NCI-H2107 (cell line): ENCODE results near the gene MAN1C1.

ENCODE experiments used
- DNase-seq: peaks from one replicate; lab custom pipeline; 2025; lab: John Stamatoyannopoulos, UW

The MAN1C1 gene

DNA sequence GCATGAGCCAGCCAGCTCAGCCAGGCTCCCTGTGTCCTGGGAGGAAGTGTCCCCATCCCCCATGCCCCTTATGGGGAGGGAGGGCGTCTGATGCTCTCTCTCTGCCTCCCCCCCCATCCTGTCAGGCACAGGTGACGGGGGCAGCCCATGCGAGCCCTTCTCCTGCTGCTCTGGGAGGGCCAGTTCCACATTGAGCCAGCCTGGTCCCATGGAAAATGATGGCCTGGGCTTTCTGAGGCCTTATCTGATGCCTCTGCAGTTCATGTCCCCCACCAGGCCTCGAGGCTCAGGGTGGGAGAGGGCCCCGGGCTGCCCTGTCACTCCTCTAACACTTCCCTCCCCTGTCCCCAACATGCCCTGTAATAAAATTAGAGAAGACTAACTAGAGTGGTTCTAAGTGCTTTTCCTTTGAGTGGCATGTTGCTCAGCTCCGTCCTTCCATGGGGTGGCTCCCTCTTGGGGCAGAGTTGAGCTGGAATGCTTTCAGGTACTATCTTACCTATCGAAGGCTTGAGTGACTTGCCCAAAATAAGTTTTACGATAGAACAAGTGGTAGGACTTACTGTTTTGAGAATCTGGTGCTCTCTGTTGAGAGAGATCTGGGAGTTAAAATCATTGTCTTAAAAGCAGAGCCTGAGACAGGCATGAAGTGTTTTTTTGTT, 201.4 kb downstream of the MAN1C1 start:
- no peak for DNase-seq

DNA sequence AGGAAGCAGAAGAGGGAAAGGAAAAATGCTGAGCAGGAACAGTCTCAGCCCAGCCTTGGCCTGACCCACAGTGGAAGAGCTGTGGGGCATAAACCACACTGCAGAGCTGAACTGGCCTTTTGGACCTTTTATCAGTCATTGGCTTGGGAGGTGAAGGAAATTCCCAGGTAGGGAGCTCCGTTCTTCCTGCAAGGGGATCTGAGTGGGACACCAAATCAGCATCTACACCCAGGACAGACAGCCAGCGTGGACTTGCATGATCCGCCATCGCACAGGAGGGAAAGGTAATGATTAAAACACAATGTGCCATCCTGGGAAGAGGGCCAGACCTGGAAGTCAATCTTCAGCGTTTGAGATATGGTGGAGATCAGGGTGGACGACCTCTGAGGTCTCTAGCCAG, 202.0 kb downstream of the MAN1C1 start:
- DNase-seq = no peak

GRCh38 chr1:25819491-25820246, 203.1 kb downstream of the MAN1C1 start, which contains the start of gene MTFR1L:
Gene MTFR1L, plus strand, starts transcription at chr1:25819954. Its CDS starts 3,151 bp downstream, at chr1:25823105.
- DNase-seq = peak; percentile 69

GRCh38 chr1:25820247-25821111, 203.9 kb downstream of the MAN1C1 start:
- peak; percentile 45 for DNase-seq

- DNase-seq = no peak
Observed at GRCh38 chr1:25821112-25821476, 204.5 kb downstream of the MAN1C1 start.

DNA sequence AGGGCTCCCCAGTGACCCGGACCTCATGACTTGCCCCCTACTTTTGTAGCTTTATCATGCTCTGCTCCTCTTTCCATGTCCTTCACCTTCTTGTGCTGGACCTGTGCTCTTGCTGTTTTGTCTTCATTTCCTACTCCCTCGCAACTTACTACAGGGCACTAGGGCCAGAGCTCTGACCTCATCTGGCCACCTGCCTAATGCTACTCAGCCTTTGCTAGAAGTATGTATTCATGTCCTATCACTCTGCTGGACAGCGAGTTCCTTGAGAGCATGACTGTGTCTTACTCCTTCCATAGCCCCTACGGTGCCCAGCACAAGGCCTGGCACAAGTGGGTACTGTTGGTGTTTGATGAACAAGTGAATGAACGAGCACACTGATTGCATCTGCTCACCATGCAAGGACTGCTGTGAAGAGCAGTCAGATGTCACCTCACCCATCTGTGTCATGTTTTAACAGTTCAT, 205.1 kb downstream of the MAN1C1 start:
- no peak for DNase-seq

DNA sequence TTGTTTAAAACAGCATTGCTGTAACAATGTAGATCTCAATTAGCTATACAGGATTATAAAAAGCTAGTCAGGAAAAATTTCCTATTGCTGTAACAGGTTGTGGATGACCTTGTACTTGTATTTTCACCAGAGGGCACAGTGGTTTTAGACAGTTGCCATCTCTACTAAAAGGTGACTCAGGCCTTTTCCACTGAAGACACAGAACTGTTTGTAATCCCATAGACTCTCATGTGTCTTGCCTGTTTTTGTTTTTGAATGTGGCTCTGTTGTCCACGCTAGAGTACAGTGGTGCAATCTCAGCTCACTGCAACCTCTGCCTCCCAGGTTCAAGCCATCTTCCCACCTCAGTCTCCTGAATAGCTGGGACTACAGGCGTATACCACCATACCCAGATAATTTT, 209.0 kb downstream of the MAN1C1 start:
- DNase-seq = no peak

DNA sequence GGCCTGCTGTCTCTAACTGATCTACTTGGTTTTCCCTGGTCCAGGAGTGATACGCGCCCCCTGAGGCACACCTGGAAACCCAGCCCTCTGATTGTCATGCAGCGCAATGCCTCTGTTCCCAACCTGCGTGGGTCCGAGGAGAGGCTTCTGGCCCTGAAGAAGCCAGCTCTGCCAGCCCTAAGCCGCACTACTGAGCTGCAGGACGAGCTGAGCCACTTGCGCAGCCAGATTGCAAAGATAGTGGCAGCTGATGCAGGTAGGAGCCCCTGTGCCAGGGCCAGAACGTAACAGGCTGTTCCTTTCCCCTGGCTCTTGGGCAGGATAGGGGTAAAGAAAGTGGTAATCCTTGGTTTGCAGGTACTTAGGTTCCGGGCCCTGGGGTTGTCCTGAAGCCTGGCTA, 210.0 kb downstream of the MAN1C1 start:
- no peak for DNase-seq

GRCh38 chr1:25828491-25828890, 211.9 kb downstream of the MAN1C1 start:
- DNase-seq = no peak

DNA sequence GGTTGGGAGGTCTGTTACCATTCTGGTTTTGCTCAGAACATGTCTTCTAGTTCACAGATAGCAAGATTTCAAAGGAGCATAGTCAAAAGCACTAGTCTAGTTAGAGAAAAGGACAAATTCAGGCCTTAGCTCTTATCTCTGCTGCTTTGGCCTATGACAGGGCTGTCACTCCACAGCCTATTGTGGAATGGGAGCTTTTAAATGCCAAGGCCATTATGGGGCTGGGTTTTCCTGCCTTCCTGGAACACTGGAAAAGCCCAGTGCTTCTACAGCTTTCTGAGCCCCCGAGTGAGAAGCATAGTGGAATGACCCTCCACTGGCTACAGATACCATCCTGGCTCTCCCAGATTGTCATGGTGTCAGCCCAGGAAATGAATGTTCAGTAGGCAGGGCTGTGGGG, 212.5 kb downstream of the MAN1C1 start:
- DNase-seq = no peak

GRCh38 chr1:25831569-25832196, 215.1 kb downstream of the MAN1C1 start:
- DNase-seq = no peak

DNA sequence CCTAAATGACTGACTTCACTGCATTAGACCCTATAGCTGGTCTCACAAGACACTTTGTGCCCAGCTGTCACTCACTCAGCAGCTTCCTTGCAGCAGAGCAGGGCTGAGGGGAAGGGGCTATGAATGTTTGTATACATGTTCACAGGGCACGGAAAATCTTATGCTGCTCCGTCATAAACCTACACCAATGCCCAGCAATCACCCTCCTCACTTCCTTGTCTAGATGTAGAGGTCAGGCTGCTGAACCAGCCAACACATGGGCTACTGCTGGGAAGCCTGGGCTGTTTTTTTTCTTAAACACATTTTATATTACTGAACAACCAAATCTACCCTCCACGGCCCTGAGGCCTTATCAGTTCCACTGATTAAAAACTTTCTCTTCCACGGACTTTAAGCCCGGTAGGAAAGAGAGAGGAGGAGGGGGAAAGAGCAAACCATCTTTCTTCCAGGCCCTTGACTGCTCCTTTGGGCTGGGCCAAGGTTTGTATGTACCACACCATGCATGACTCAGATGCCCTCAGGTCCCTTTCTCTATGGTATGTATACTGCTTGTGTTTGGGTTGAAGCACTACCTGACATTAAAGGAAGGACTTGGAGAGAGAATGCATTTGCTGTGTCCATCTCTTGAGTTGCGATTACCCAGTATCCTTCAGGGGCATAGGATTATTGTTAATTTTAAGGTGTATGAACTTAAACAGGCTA, 215.9 kb downstream of the MAN1C1 start:
- DNase-seq = no peak

DNA sequence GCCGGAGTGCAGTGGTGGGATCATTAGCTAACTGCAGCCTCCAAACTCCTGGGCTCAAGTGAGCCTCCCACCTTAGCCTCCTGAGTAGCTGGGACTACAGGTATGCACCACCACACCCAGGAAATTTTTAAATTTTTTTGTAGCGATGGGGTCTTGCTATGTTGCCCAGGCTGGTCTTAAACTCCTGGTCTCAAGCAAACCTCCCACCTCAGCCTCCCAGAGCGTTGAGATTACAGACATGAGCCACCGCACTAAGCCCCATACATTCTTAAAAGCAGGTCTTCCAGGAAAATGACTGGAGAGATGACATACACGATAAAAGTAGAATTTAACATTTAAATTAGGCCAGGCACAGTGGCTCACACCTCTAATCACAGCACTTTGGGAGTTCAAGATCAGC, 216.6 kb downstream of the MAN1C1 start:
- no peak for DNase-seq
